HCT116 (cell line): ENCODE measurements around the gene TTLL4. TPM values are rescaled to one million over a fixed set of nuclear protein-coding genes. Genes with fewer than 3 reads are reported as not detected.

Experiments used
- ATAC-seq: fragments of 200-7000 bp; cut with Tn5 transposase; 2 replicates; pipeline ENCODE4 v1.9.1; 2020; ENCODE audit warnings: mild to moderate bottlenecking, moderate library complexity
- BruUV-seq: library from RNA; stranded (reverse); fragments of 400-500 nt; replicated peaks from 2 replicates; lab custom pipeline; 2021; lab: Mats Ljungman, UMichigan
- CTCF ChIA-PET: fragments of 300-600 bp; sonication (Branson Sonifier 250); formaldehyde crosslinking; loops from one replicate; lab custom pipeline; 2021; ENCODE audit warnings: antibody characterized with exemption; lab: Charles Lee
- POLR2A ChIA-PET: fragments of 300-600, 350-600 bp; sonication (Branson Sonifier 250); formaldehyde crosslinking; loops from one replicate; lab custom pipeline; 2021; ENCODE audit warnings: antibody characterized with exemption; lab: Charles Lee
- RAD21 ChIA-PET, 2 experiments: fragments of 300-600 bp; sonication (Branson Sonifier 250); formaldehyde crosslinking; loops; one replicate each; lab custom pipeline; 2023; ENCODE audit warnings: low total read pairs in 2 of 2; ENCODE audit not compliant: uncharacterized antibody in 2 of 2, unreplicated experiment in 2 of 2, low non-redundant PET in 1 of 2; lab: Charles Lee
- DNase-seq: peaks from one replicate; pipeline ENCODE4 v3.0.0-alpha.2; 2010; ENCODE audit warnings: low read depth, low spot score
- H2AFZ ChIP-seq: fragments of 200-600 bp; shearing (Covaris generic), sonication (generic); 2 replicates; pipeline ENCODE4 v1.6.1; 2017; ENCODE audit warnings: low read depth, mixed run types, mixed read lengths, antibody characterized with exemption, low read length; ENCODE audit not compliant: poor library complexity, severe bottlenecking
- H3K27ac ChIP-seq: 2 replicates; pipeline ENCODE4 v1.5.1; 2012; ENCODE audit warnings: low read depth, low read length
- H3K27me3 ChIP-seq: fragments of 200-600 bp; sonication (generic); 2 replicates; pipeline ENCODE4 v1.6.1; 2016; ENCODE audit warnings: mixed run types, low read length, mixed read lengths; ENCODE audit not compliant: insufficient read depth
- H3K36me3 ChIP-seq, 2 experiments: fragments of 200-500 bp in 1 of 2; fragments of 200-600 bp in 1 of 2; sonication (Bioruptor generic) in 1 of 2; sonication (generic) in 1 of 2; 2 replicates each; pipeline versions ENCODE4 v1.5.1 to v1.6.1; 2014 to 2016; ENCODE audit warnings: low read length in 2 of 2, inconsistent platforms in 1 of 2, mixed read lengths in 1 of 2, mixed run types in 1 of 2; ENCODE audit not compliant: insufficient read depth in 2 of 2, control insufficient read depth in 1 of 2
- H3K4me1 ChIP-seq, 2 experiments: fragments of 200-600 bp in 1 of 2; sonication (generic) in 1 of 2; 2 replicates each; pipeline versions ENCODE4 v1.5.1 to v1.6.1; 2012 to 2017; ENCODE audit warnings: low read length in 2 of 2, inconsistent platforms in 1 of 2, mild to moderate bottlenecking in 1 of 2, mixed read lengths in 1 of 2, mixed run types in 1 of 2, moderate library complexity in 1 of 2; ENCODE audit not compliant: insufficient read depth in 2 of 2, control insufficient read depth in 1 of 2
- H3K4me2 ChIP-seq: fragments of 200-600 bp; sonication (generic); 2 replicates; pipeline ENCODE4 v1.6.1; 2017; ENCODE audit warnings: mixed run types, low read length, mixed read lengths
- H3K4me3 ChIP-seq, 2 experiments: fragments of 200-600 bp in 1 of 2; sonication (generic) in 1 of 2; replicated peaks in 1 of 2; 2 replicates each; pipeline ENCODE4 v1.5.1; 2011 to 2016; ENCODE audit warnings: low read length in 2 of 2, control low read depth in 1 of 2, low read depth in 1 of 2, mild to moderate bottlenecking in 1 of 2, mixed read lengths in 1 of 2, mixed run types in 1 of 2
- H3K79me2 ChIP-seq: fragments of 200-600 bp; sonication (generic); 2 replicates; pipeline ENCODE4 v1.6.1; 2017; ENCODE audit warnings: mild to moderate bottlenecking, mixed run types, low read length, moderate library complexity, mixed read lengths; ENCODE audit not compliant: insufficient read depth
- H3K9ac ChIP-seq: fragments of 200-600 bp; sonication (generic); 2 replicates; pipeline ENCODE4 v1.6.1; 2016; ENCODE audit warnings: low read length, mixed read lengths
- H3K9me2 ChIP-seq: fragments of 200-600 bp; sonication (generic), shearing (Covaris generic); 2 replicates; pipeline ENCODE4 v1.6.1; 2017; ENCODE audit warnings: mixed run types, mild to moderate bottlenecking, moderate library complexity; ENCODE audit not compliant: insufficient read depth
- H3K9me3 ChIP-seq, 2 experiments: fragments of 200-500 bp in 1 of 2; fragments of 200-600 bp in 1 of 2; sonication (Bioruptor generic) in 1 of 2; sonication (generic) in 1 of 2; 2 replicates each; pipeline ENCODE4 v1.6.1; 2014 to 2017; ENCODE audit warnings: low read length in 2 of 2, mixed read lengths in 2 of 2, inconsistent platforms in 1 of 2, low read depth in 1 of 2, mild to moderate bottlenecking in 1 of 2, mixed run types in 1 of 2, moderate library complexity in 1 of 2; ENCODE audit not compliant: control insufficient read depth in 1 of 2, insufficient read depth in 1 of 2
- H4K20me1 ChIP-seq: fragments of 200-600 bp; sonication (generic), shearing (Covaris generic); 2 replicates; pipeline ENCODE4 v1.6.1; 2017; ENCODE audit warnings: mixed run types, mild to moderate bottlenecking, moderate library complexity; ENCODE audit not compliant: insufficient read depth
- CBX3 ChIP-seq: IDR thresholded peaks from 2 replicates; pipeline ENCODE4 v1.6.1; 2012; ENCODE audit warnings: low read depth
- CEBPB ChIP-seq: IDR thresholded peaks from 2 replicates; pipeline ENCODE4 v1.6.1; 2012; ENCODE audit warnings: low read depth
- CTCF ChIP-seq, 3 experiments: fragments of 200-600 bp in 1 of 3; sonication (generic) in 1 of 3; IDR thresholded peaks in 2 of 3; conservative IDR thresholded peaks in 1 of 3; 2 replicates each; pipeline ENCODE4 v1.5.1; 2012 to 2017; ENCODE audit warnings: low read depth in 2 of 3, low read length in 2 of 3, antibody characterized with exemption in 1 of 3, borderline replicate concordance in 1 of 3, control low read depth in 1 of 3, mild to moderate bottlenecking in 1 of 3, mixed read lengths in 1 of 3, mixed run types in 1 of 3, moderate library complexity in 1 of 3; ENCODE audit not compliant: insufficient read depth in 1 of 3
- EZH2 ChIP-seq: fragments of 200-600 bp; sonication (generic); IDR thresholded peaks from 2 replicates; pipeline ENCODE4 v1.6.1; 2017; ENCODE audit warnings: antibody characterized with exemption, mixed run types
- EZH2phosphoT487 ChIP-seq: fragments of 200-600 bp; IDR thresholded peaks from 2 replicates; pipeline ENCODE4 v1.6.1; 2018; ENCODE audit warnings: antibody characterized with exemption, borderline replicate concordance
- FOSL1 ChIP-seq: IDR thresholded peaks from 2 replicates; pipeline ENCODE4 v1.6.1; 2012; ENCODE audit warnings: low read depth
- POLR2A ChIP-seq: IDR thresholded peaks from 2 replicates; pipeline ENCODE4 v1.7.0; 2011; ENCODE audit warnings: borderline replicate concordance; ENCODE audit not compliant: insufficient read depth, insufficient read length; ENCODE audit errors: extremely low read depth
- POLR2AphosphoS5 ChIP-seq: IDR thresholded peaks from 2 replicates; pipeline ENCODE4 v1.6.1; 2011; ENCODE audit warnings: mild to moderate bottlenecking, low read depth, low read length, moderate library complexity
- SRF ChIP-seq: IDR thresholded peaks from 2 replicates; pipeline ENCODE4 v1.6.1; 2012; ENCODE audit warnings: low read depth
- TCF7L2 ChIP-seq: IDR thresholded peaks from 2 replicates; pipeline ENCODE4 v1.7.0; 2011; ENCODE audit warnings: borderline replicate concordance, inconsistent platforms; ENCODE audit not compliant: insufficient read depth, insufficient read length; ENCODE audit errors: extremely low read depth
- ZBTB33 ChIP-seq: IDR thresholded peaks from 2 replicates; pipeline ENCODE4 v1.6.1; 2011; ENCODE audit warnings: mild to moderate bottlenecking, low read length, moderate library complexity; ENCODE audit not compliant: insufficient replicate concordance; ENCODE audit errors: extremely low read depth
- ZNF274 ChIP-seq: fragments of 200-500 bp; sonication (Bioruptor generic); IDR thresholded peaks from 2 replicates; pipeline ENCODE4 v1.6.1; 2014; ENCODE audit warnings: mild to moderate bottlenecking, low read depth, low read length, inconsistent platforms
- intact Hi-C: fragments of 100-400 bp; cut with micrococcal nuclease; formaldehyde crosslinking; loops from 2 replicates; pipeline ENCODE4 v1.10.0; 2022
- total RNA-seq: library from RNA; stranded (reverse); gene quantifications from one replicate; pipeline ENCODE4 v1.2.1, GENCODE V29; 2021; ENCODE audit not compliant: unreplicated experiment

Gene TTLL4
- total RNA-seq, 1 experiment from 2014 or later, result 53.0 TPM

GRCh38 chr2:218754781-218755180, 44.1 kb downstream of the TTLL4 start:
- Histone ChIP-seq H3K27me3 (no peaks in the 10 kb centered on the region), H3K36me3 (peaks cover 36 to 47% of the 10 kb centered on the region in 2 experiments), H4K20me1 (no peaks in the 10 kb centered on the region), H3K27ac (no peak overlapping the region), H3K4me2 (no peak overlapping the region), H3K9me3 (no peaks in the 10 kb centered on the region), H3K9ac (no peak overlapping the region), H3K4me1 (0 out of 4 replicates have a peak, but pooled peaks cover 0 to 3% of the 10 kb centered on the region in 2 experiments), H3K9me2 (no peaks in the 10 kb centered on the region), H3K4me3 (no peak overlapping the region), H2AFZ (no peak overlapping the region), H3K79me2 (no peaks in the 10 kb centered on the region)
- DNase-seq, result no peak
- ChIA-PET RAD21 (no interaction called here), CTCF (no interaction called here), POLR2A (no interaction called here)
- no TSS peak for BruUV-seq
- intact Hi-C loops, result no loop called here
- ATAC-seq, result no peak
- TF ChIP-seq ZBTB33 (no peak), FOSL1 (no peak), POLR2A (no peak), SRF (no peak), POLR2AphosphoS5 (no peak), CEBPB (no peak), CTCF (IDR thresholded peaks at IDR 0.05 in 2 of 3, conservative IDR thresholded peaks at IDR 0.05 in 1 of 3; ENCODE audit: borderline replicate concordance in 1 of 3, insufficient read depth in 1 of 3, low read depth in 2 of 3, low read length in 2 of 3) (no peak), ZNF274 (no peak), EZH2phosphoT487 (no peak), CBX3 (no peak), TCF7L2 (no peak), EZH2 (no peak)
